Measurements from ENCODE around the gene CDC25B.

The CDC25B gene

GRCh38 chr20:3847429-3847940 is 51.4 kb downstream of the CDC25B start:
- DNase-seq (no peak), ATAC-seq (replicated peaks) (no peak)
- H3K9me3 Mint-ChIP-seq: no peaks in the 10 kb centered on the region
- peaks cover 16% of the 10 kb centered on the region for H3K36me3 Mint-ChIP-seq (ENCODE audit: insufficient read depth)
- peak overlapping the region; percentile 88 to 90 for H3K4me3 Mint-ChIP-seq
- H3K27ac Mint-ChIP-seq: peak overlapping the region; percentile 94
- peaks cover 19% of the 10 kb centered on the region in 2 donors for H3K4me1 Mint-ChIP-seq (ENCODE audit: low read depth in 2 of 2)
- no peaks in the 10 kb centered on the region for H3K27me3 Mint-ChIP-seq

- H3K9me3 Mint-ChIP-seq: no peaks in the 10 kb centered on the region
- H3K4me3 Mint-ChIP-seq: peak overlapping the region; percentile 88 to 90
- H3K27me3 Mint-ChIP-seq: no peaks in the 10 kb centered on the region
- DNase-seq: no peak
- peaks cover 16% of the 10 kb centered on the region for H3K36me3 Mint-ChIP-seq (ENCODE audit: insufficient read depth)
- no peak for ATAC-seq (replicated peaks)
- H3K4me1 Mint-ChIP-seq (ENCODE audit: low read depth in 2 of 2): peaks cover 19% of the 10 kb centered on the region in 2 donors
- H3K27ac Mint-ChIP-seq: peak overlapping the region; percentile 83 to 94
Measured at GRCh38 chr20:3848565-3848964, 52.5 kb downstream of the CDC25B start.

GRCh38 chr20:3854462-3854871 is 58.4 kb downstream of the CDC25B start:
- peaks cover 55% of the 10 kb centered on the region for H3K36me3 Mint-ChIP-seq (ENCODE audit: insufficient read depth)
- H3K9me3 Mint-ChIP-seq: no peaks in the 10 kb centered on the region
- peak overlapping the region in 1 of 2 donors; percentile 21 for H3K27ac Mint-ChIP-seq
- ATAC-seq (replicated peaks) (no peak), DNase-seq (no peak)
- H3K27me3 Mint-ChIP-seq: no peaks in the 10 kb centered on the region
- H3K4me3 Mint-ChIP-seq: no peak overlapping the region
- peaks cover 11% of the 10 kb centered on the region in 2 donors for H3K4me1 Mint-ChIP-seq (ENCODE audit: low read depth in 2 of 2)
